Neuronal stem cell (in vitro differentiated cells): ENCODE results near the gene HDGF.
A peak's percentile ranks its signal among the peaks of the same experiment; 100 is the strongest.

Experiments
- DNase-seq: peaks from one replicate; pipeline ENCODE4 v3.0.0-alpha.2; 2013; ENCODE audit warnings: low spot score
- H2AFZ ChIP-seq: one replicate; pipeline ENCODE4 v1.6.1; 2013; ENCODE audit warnings: mild to moderate bottlenecking, low read length, inconsistent platforms
- H2AK5ac ChIP-seq: 2 replicates; pipeline ENCODE4 v1.6.1; 2013; ENCODE audit warnings: low read depth, mild to moderate bottlenecking, inconsistent platforms, low read length, moderate library complexity, mixed read lengths
- H2BK120ac ChIP-seq: 2 replicates; pipeline ENCODE4 v1.6.1; 2013; ENCODE audit warnings: low read depth, mild to moderate bottlenecking, inconsistent platforms, low read length, moderate library complexity, mixed read lengths
- H2BK12ac ChIP-seq: one replicate; pipeline ENCODE4 v1.6.1; 2013; ENCODE audit warnings: low read length, inconsistent platforms
- H2BK15ac ChIP-seq: 2 replicates; pipeline ENCODE4 v1.6.1; 2013; ENCODE audit warnings: mild to moderate bottlenecking, low read length, inconsistent platforms, mixed read lengths
- H2BK5ac ChIP-seq: one replicate; pipeline ENCODE4 v1.6.1; 2013; ENCODE audit warnings: inconsistent platforms, mild to moderate bottlenecking, low read length, moderate library complexity
- H3K14ac ChIP-seq: one replicate; pipeline ENCODE4 v1.6.1; 2013; ENCODE audit warnings: low read length, inconsistent platforms
- H3K18ac ChIP-seq: 2 replicates; pipeline ENCODE4 v1.6.1; 2013; ENCODE audit warnings: low read length, inconsistent platforms
- H3K23ac ChIP-seq: 2 replicates; pipeline ENCODE4 v1.6.1; 2013; ENCODE audit warnings: low read depth, mild to moderate bottlenecking, mixed read lengths, low read length, inconsistent platforms; ENCODE audit not compliant: poor library complexity
- H3K27ac ChIP-seq: replicated peaks from 3 replicates; pipeline ENCODE4 v1.5.1; 2013; ENCODE audit warnings: low read length, inconsistent platforms
- H3K27me3 ChIP-seq, 3 experiments: 2 replicates each; pipeline ENCODE4 v1.6.1; 2013; ENCODE audit warnings: low read length in 3 of 3, mild to moderate bottlenecking in 2 of 3, inconsistent platforms in 1 of 3, low read depth in 1 of 3, mixed read lengths in 1 of 3, moderate library complexity in 1 of 3; ENCODE audit not compliant: control insufficient read depth in 3 of 3, insufficient read depth in 3 of 3
- H3K36me3 ChIP-seq, 2 donors: replicated peaks in 1 of 2; 2 replicates each; pipeline ENCODE4 v1.6.1; 2013; ENCODE audit warnings: low read length in 2 of 2; ENCODE audit not compliant: control insufficient read depth in 2 of 2, insufficient read depth in 2 of 2
- H3K4ac ChIP-seq: 2 replicates; pipeline ENCODE4 v1.6.1; 2013; ENCODE audit warnings: inconsistent platforms, mild to moderate bottlenecking, low read length, moderate library complexity
- H3K4me1 ChIP-seq, 2 donors: 1 replicate in 1 of 2; 2 replicates in 1 of 2; pipeline ENCODE4 v1.6.1; 2013; ENCODE audit warnings: low read length in 2 of 2, low read depth in 1 of 2; ENCODE audit not compliant: control insufficient read depth in 2 of 2, insufficient read depth in 1 of 2
- H3K4me2 ChIP-seq: one replicate; pipeline ENCODE4 v1.6.1; 2013; ENCODE audit warnings: mild to moderate bottlenecking, low read length, inconsistent platforms; ENCODE audit not compliant: insufficient read depth, poor library complexity, severe bottlenecking
- H3K4me3 ChIP-seq, 2 donors: 2 replicates each; pipeline ENCODE4 v1.5.1; 2013; ENCODE audit warnings: low read length in 2 of 2, mild to moderate bottlenecking in 2 of 2, inconsistent platforms in 1 of 2, moderate library complexity in 1 of 2
- H3K79me1 ChIP-seq: one replicate; pipeline ENCODE4 v1.6.1; 2013; ENCODE audit warnings: low read depth, mild to moderate bottlenecking, inconsistent platforms, low read length, moderate library complexity
- H3K9ac ChIP-seq: one replicate; pipeline ENCODE4 v1.6.1; 2013; ENCODE audit warnings: mild to moderate bottlenecking, low read depth, low read length, inconsistent platforms; ENCODE audit not compliant: poor library complexity
- H3K9me3 ChIP-seq, 2 donors: replicated peaks in 1 of 2; 2 replicates each; pipeline versions ENCODE3 to v1.6.1; 2013; ENCODE audit warnings: low read length in 2 of 2, mild to moderate bottlenecking in 2 of 2, inconsistent platforms in 1 of 2, low read depth in 1 of 2, mixed read lengths in 1 of 2, moderate library complexity in 1 of 2; ENCODE audit not compliant: control insufficient read depth in 2 of 2, insufficient read depth in 1 of 2
- H4K8ac ChIP-seq: one replicate; pipeline ENCODE4 v1.6.1; 2013; ENCODE audit warnings: low read depth, mild to moderate bottlenecking, inconsistent platforms, low read length, moderate library complexity
- H4K91ac ChIP-seq: one replicate; pipeline ENCODE4 v1.6.1; 2013; ENCODE audit warnings: low read length, low read depth, mild to moderate bottlenecking, inconsistent platforms; ENCODE audit not compliant: poor library complexity
- WGBS, 2 donors: extraction: QIAGEN DNeasy Blood & Tissue Kit; methylation state at CpG; one replicate each; pipeline ENCODE4 v1.1.7; 2013; ENCODE audit warnings: missing lambda C conversion rate in 2 of 2, mixed read lengths in 1 of 2; ENCODE audit not compliant: insufficient read length in 2 of 2, insufficient replicate concordance in 1 of 2; ENCODE audit errors: extremely low coverage in 2 of 2; 5-methylcytosine and 5-hydroxymethylcytosine counted together

HDGF gene

DNA sequence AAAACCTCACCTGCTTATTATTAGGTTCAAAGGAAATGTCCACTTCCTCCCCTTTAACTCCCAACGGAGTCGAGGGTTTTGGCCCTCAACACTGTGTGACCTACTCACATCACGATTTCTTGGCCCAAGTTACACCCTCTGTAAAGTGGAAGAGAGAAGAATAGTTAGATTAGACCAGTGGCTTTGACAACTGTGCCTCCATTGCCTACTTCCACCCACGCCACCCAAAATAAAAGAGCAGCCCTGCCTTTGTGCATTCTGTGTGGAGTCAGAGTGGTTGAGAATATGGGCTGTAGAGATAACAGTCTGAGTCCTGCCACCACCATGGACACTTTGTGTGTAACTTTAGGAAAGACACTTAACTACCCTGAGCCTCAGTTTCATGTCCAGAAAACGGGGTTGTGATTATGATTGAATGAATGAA lies 4.1 kb upstream of the HDGF start:
- H3K4me1 ChIP-seq: peaks cover 7 to 8% of the 10 kb centered on the region in 2 donors
- H4K91ac ChIP-seq: no peak overlapping the region
- no peak overlapping the region for H3K4me2 ChIP-seq
- no peak overlapping the region for H3K23ac ChIP-seq
- H3K27ac ChIP-seq: no peak overlapping the region
- no peak overlapping the region for H3K4me3 ChIP-seq
- no peaks in the 10 kb centered on the region for H3K27me3 ChIP-seq
- H3K9ac ChIP-seq: no peak overlapping the region
- H4K8ac ChIP-seq: no peak overlapping the region
- H2AFZ ChIP-seq: no peak overlapping the region
- no peaks in the 10 kb centered on the region for H3K9me3 ChIP-seq
- H3K14ac ChIP-seq: no peak overlapping the region
- H2BK12ac ChIP-seq: no peak overlapping the region
- H3K36me3 ChIP-seq: peaks cover 2 to 7% of the 10 kb centered on the region in 2 donors
- peaks cover 8% of the 10 kb centered on the region for H3K79me1 ChIP-seq
- no CpG with 5 or more reads among the region's 5 CpGs for WGBS, 2 donors
- H2AK5ac ChIP-seq: no peak overlapping the region
- no peak overlapping the region for H2BK15ac ChIP-seq
- no peak overlapping the region for H2BK5ac ChIP-seq
- no peak for DNase-seq
- H3K4ac ChIP-seq: no peak overlapping the region
- no peak overlapping the region for H2BK120ac ChIP-seq
- no peak overlapping the region for H3K18ac ChIP-seq

DNA sequence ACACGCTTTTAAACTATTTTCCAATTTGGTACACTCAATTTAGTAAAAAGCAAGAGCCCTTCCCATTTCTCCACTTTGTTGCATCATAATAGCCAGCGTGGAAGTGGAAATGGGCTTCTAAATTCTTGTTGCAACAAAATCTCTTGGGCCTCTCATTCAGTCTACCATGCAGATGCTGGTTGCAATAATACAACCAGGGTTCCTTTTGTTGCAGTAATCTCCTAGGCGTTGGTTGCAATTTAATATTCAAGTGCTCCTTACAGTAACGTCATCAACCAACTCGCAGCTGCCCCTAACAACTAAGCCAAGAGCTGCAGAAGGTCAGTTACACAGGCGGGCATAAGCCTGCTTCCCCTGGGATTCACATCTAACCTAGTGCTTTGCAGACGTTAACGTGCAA lies 2.7 kb upstream of the HDGF start:
- WGBS, 2 donors: no CpG with 5 or more reads among the region's 8 CpGs
- H2AK5ac ChIP-seq: no peak overlapping the region
- no peak for DNase-seq

DNA sequence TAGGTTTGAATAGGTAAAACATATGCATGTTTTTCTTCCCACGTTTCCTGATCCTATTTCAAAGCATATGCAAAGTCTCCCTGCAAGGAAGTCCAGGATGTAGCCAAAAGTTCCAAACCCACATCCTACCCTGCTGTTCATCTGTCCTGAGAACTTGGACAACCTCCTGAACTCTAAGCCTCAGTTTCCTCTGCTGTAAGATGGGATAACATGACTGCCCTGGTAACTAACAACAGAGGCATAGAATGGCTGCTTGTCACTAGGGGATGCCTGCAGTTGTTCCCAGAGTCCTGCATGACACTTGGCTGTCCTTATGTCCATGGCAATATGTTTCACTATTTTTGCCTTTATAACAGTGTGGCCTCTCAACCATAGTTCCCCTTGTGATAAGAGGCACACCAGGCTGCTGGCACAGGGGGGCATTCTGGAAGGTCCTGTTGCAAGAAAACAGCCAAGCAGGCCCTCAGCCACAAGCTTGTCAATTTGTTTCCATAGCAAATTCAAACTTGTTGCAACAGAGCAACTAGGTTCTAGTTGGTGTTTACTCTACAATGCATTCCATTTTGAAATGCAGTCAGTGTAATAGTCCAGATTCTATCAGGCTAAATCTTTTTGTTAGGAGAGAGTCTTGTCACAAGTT lies 1.5 kb upstream of the HDGF start:
- Histone ChIP-seq H3K79me1 (peaks cover 8% of the 10 kb centered on the region), H3K4ac (no peak overlapping the region), H3K9me3 (no peaks in the 10 kb centered on the region), H3K18ac (no peak overlapping the region), H3K4me1 (peaks cover 22 to 28% of the 10 kb centered on the region in 2 donors), H3K4me3 (peak overlapping the region; percentile 0 to 83), H2AK5ac (no peak overlapping the region), H4K8ac (no peak overlapping the region), H2BK12ac (no peak overlapping the region), H3K23ac (no peak overlapping the region), H2BK5ac (no peak overlapping the region), H3K9ac (no peak overlapping the region), H3K27ac (no peak overlapping the region), H2BK120ac (no peak overlapping the region), H3K27me3 (no peaks in the 10 kb centered on the region), H3K4me2 (no peak overlapping the region), H2AFZ (no peak overlapping the region), H3K36me3 (peaks cover 2 to 23% of the 10 kb centered on the region in 2 donors), H4K91ac (no peak overlapping the region), H3K14ac (no peak overlapping the region), H2BK15ac (no peak overlapping the region)
- WGBS, 2 donors: no CpG with 5 or more reads among the region's 1 CpG
- DNase-seq: no peak

More for the DNA sequence above, 2.7 kb upstream of the HDGF start:
- Histone ChIP-seq H3K27ac (no peak overlapping the region), H3K79me1 (peaks cover 8% of the 10 kb centered on the region), H3K4ac (no peak overlapping the region), H3K4me1 (peaks cover 10 to 15% of the 10 kb centered on the region in 2 donors), H3K36me3 (peaks cover 2 to 16% of the 10 kb centered on the region in 2 donors), H4K8ac (no peak overlapping the region), H3K4me2 (no peak overlapping the region), H3K14ac (no peak overlapping the region), H3K18ac (no peak overlapping the region), H3K4me3 (no peak overlapping the region), H2AFZ (no peak overlapping the region), H4K91ac (no peak overlapping the region), H3K9ac (no peak overlapping the region), H2BK5ac (no peak overlapping the region), H2BK15ac (no peak overlapping the region), H3K23ac (no peak overlapping the region), H3K9me3 (no peaks in the 10 kb centered on the region), H2BK120ac (no peak overlapping the region), H2BK12ac (no peak overlapping the region), H3K27me3 (no peaks in the 10 kb centered on the region)

DNA sequence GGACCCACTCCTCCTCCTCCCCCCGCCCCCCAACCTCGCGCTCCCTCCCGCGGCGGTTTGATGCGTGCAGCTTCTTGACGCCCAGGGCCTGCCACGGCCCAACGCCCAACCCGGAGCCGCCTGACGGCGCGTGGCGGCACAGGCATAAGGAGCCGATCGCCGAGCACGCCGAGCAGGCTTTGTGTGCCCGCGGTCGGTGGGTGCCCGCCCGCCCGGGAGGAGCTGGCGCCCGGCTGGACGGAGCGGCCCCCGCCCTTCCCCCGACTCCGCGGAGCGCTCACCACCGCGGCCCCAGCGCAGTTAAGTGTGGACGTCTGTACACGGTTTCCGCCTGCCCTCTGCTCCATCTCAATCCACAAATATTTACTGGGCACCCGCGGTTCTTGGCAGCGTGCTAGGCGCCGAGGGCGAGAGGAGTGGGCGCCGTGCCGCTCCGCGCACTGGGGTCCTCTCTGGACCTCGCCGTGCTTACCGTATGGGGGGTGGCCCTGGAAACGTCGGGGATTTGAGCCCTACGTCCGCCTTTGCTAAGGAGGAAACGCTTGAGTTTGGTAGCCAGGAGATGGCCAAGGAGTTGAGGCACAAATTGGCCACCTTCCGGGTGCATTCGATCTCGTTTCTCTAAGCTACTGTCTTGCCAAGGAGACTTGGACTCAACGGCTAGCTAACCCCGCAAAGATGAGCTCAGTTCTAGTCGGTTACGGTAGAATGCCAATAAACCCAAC lies 444 bp upstream of the HDGF start:
- Histone ChIP-seq H3K9me3 (no peaks in the 10 kb centered on the region), H3K36me3 (peaks cover 2 to 23% of the 10 kb centered on the region in 2 donors), H3K14ac (peak overlapping the region; percentile 86), H3K9ac (peak overlapping the region; percentile 98), H4K91ac (peak overlapping the region; percentile 93), H3K4me2 (peak overlapping the region; percentile 52), H2BK15ac (peak overlapping the region; percentile 87), H2AFZ (peak overlapping the region; percentile 88), H3K4me3 (peak overlapping the region; percentile 83 to 90), H3K4me1 (peaks cover 26 to 36% of the 10 kb centered on the region in 2 donors), H2BK12ac (peak overlapping the region; percentile 7), H3K27ac (peak overlapping the region; percentile 72), H3K27me3 (no peaks in the 10 kb centered on the region), H3K23ac (peak overlapping the region; percentile 92), H4K8ac (peak overlapping the region; percentile 83), H2BK5ac (peak overlapping the region; percentile 92), H3K79me1 (peaks cover 8% of the 10 kb centered on the region), H3K18ac (peak overlapping the region; percentile 99), H2BK120ac (peak overlapping the region; percentile 82), H3K4ac (peak overlapping the region; percentile 87), H2AK5ac (peak overlapping the region; percentile 10)
- WGBS, 2 donors: no CpG with 5 or more reads among the region's 68 CpGs
- peak; percentile 94 for DNase-seq
